ENCODE results near the gene OR1F1.

The OR1F1 gene

DNA sequence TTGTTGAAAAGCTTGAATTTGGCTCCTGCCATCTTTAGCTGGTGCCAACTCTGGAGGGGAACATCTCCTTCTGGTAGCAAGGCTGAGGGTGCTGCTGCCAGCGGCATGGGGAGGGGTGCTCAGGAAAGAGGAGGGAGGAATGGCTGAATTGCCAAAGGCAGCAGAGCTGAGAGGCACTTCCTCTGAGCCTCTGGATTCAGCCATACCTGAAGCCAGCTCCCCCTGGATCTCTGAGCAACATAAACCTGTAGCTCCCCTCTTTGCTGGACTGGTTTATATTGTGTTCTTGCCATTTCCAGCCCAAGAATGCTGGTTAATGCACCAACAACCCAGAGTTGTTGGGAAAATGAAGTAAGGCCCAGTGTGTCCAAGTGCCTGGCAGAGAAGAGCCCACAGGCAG lies 61.0 kb downstream of the OR1F1 start:
- no peak for DNase-seq (ENCODE audit: low read depth)

DNA sequence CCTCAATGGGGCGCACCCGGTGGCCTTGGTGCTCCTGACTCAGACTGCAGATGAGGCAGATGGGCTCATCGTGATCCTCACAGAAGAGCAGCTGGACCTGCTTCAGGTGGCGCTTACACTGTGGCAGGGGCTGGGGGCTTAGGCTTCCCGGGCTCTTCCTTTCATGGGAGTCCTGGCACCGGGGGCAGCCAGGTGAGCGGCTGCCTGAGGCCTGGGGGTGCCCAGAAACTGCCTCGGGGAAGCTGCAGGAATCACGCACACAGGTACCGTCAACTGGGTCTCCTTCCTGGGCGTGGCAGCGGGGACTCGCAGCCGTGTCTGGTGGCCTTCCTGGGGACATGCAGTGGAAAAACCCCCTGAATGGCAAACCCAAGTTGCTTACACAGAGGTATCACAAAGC lies 61.4 kb downstream of the OR1F1 start:
- DNase-seq (ENCODE audit: low read depth): no peak

DNA sequence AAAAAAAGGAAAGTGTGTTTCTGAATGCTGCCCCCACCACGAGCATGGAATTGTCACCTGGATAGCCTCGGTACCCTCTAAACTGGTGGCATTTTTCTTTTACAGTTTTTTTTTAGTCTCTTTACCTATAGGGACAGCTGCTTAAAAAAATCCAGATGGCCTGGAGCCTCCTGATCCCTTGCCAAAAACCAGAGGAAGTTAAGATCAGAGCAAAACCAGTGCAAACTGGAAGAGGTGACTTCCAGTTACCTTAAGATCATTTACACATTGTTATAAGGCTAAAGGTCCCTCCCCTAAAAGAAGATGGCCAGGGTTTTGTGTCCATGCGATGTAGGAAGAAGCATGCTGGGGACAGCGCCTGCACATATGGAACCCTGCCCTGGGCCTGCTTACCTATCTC lies 65.0 kb downstream of the OR1F1 start:
- DNase-seq (ENCODE audit: low read depth): no peak

DNA sequence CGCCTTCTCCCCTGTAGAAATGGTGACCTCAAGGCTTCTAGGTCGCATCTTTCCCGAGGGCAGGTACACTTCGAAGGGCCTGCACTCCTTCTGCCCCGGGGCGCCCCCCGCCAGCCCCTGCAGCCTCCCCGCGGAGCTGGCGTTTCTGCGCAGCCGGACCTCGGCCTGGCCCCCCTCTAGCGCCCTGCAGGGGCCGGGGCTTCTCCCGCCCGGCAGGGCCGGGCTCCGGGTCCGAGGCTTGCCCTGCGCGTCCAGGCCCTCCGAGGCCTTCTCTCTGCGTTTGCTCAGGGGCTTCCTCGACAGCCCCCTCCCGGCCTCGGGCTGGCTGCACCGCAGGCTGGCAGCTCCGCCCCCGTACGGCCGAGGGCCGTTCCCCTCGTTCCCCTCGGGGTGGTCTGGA lies 66.3 kb downstream of the OR1F1 start:
- DNase-seq (ENCODE audit: low read depth): no peak
